GM21515 (cell line): ENCODE data around the gene TRIM7.
"Not testable (repeated sequence)": the region's sequence is repeated elsewhere in the genome, so short reads cannot be mapped to it uniquely, and the experiment has no call there.

Experiments
- ATAC-seq: cut with Tn5 transposase; IDR thresholded peaks from one replicate; pipeline ENCODE4 v1.9.1; 2021; ENCODE audit not compliant: unreplicated experiment

TRIM7 gene

GRCh38 chr5:181156758-181157157, 48.2 kb downstream of the TRIM7 start:
- no peak for ATAC-seq

- ATAC-seq = no peak
These were observed 51.2 kb downstream of the TRIM7 start for GRCh38 chr5:181153814-181154213.

- ATAC-seq = no peak
These were observed 52.6 kb downstream of the TRIM7 start for GRCh38 chr5:181152406-181152805.

- ATAC-seq = no peak
These were observed 53.9 kb downstream of the TRIM7 start for GRCh38 chr5:181151146-181151545.

GRCh38 chr5:181149806-181150733, 54.9 kb downstream of the TRIM7 start:
- ATAC-seq = peak; percentile 61

GRCh38 chr5:181149355-181149754, 55.6 kb downstream of the TRIM7 start:
- ATAC-seq = no peak

- ATAC-seq = not testable (repeated sequence)
These were observed 57.9 kb downstream of the TRIM7 start, which contains the start of gene OR2V2 for GRCh38 chr5:181146927-181147636. OR2V2 (plus strand) TSS chr5:181147586; CDS start chr5:181154943, 7,357 bp downstream.

GRCh38 chr5:181145133-181145532, 59.9 kb downstream of the TRIM7 start:
- ATAC-seq = no peak
